Endothelial cell of umbilical vein (primary cell): ENCODE data around the gene DDIT4.

ENCODE experiments used
- CTCF ChIP-seq, 2 donors: IDR thresholded peaks; 1 replicate in 1 of 2; 2 replicates in 1 of 2; pipeline ENCODE4 v1.5.1; 2011; ENCODE audit warnings: low read length in 2 of 2, mild to moderate bottlenecking in 2 of 2, moderate library complexity in 2 of 2, control low read depth in 1 of 2, inconsistent platforms in 1 of 2, low read depth in 1 of 2; ENCODE audit not compliant: insufficient read depth in 1 of 2; ENCODE audit errors: extremely low read depth in 1 of 2
- EZH2 ChIP-seq: IDR thresholded peaks from 2 replicates; pipeline ENCODE4 v1.6.1; 2012; ENCODE audit warnings: borderline replicate concordance, low read depth, mild to moderate bottlenecking, moderate library complexity, low read length, inconsistent platforms; ENCODE audit not compliant: severe bottlenecking
- FOS ChIP-seq: IDR thresholded peaks from 2 replicates; pipeline ENCODE4 v1.6.1; 2011; ENCODE audit warnings: mild to moderate bottlenecking, low read length, moderate library complexity, borderline replicate concordance; ENCODE audit not compliant: insufficient read depth
- JUN ChIP-seq: IDR thresholded peaks from 2 replicates; pipeline ENCODE4 v1.6.1; 2011; ENCODE audit warnings: borderline replicate concordance, low read depth; ENCODE audit not compliant: insufficient read length, insufficient read depth
- MAX ChIP-seq: IDR thresholded peaks from 2 replicates; pipeline ENCODE4 v1.6.1; 2011; ENCODE audit not compliant: insufficient read depth, insufficient read length
- POLR2A ChIP-seq: IDR thresholded peaks from 2 replicates; pipeline ENCODE4 v1.6.1; 2012; ENCODE audit warnings: low read depth, mild to moderate bottlenecking, control low read depth, low read length
- POLR2AphosphoS5 ChIP-seq: IDR thresholded peaks from 2 replicates; pipeline ENCODE4 v1.6.1; 2012; ENCODE audit warnings: low read depth, mild to moderate bottlenecking, control low read depth, low read length, moderate library complexity; ENCODE audit not compliant: insufficient read depth

GRCh38 chr10:72253578-72253977 lies 20.1 kb upstream of the DDIT4 start:
- TF ChIP-seq POLR2A = no peak
- TF ChIP-seq JUN = no peak
- TF ChIP-seq CTCF (IDR thresholded peaks at IDR 0.05; ENCODE audit: extremely low read depth in 1 of 2, insufficient read depth in 1 of 2, low read depth in 1 of 2, low read length in 2 of 2) = no peak
- no peak for TF ChIP-seq POLR2AphosphoS5
- no peak for TF ChIP-seq MAX
- TF ChIP-seq FOS = no peak
- no peak for TF ChIP-seq EZH2
